Activated T-helper 9 cell treated with anti-CD3 and anti-CD28 coated beads, Interleukin-2, amount 50 U/mL, for 16 hours (primary cell): ENCODE results near the gene ANKRD10.
A peak's percentile ranks its signal among the peaks of the same experiment; 100 is the strongest.
"Not testable (repeated sequence)": the region's sequence is repeated elsewhere in the genome, so short reads cannot be mapped to it uniquely, and the experiment has no call there.

Experiments
- DNase-seq: peaks from one replicate; pipeline ENCODE4 v3.0.0-alpha.2; 2020; ENCODE audit warnings: low read depth

ANKRD10 gene

DNA sequence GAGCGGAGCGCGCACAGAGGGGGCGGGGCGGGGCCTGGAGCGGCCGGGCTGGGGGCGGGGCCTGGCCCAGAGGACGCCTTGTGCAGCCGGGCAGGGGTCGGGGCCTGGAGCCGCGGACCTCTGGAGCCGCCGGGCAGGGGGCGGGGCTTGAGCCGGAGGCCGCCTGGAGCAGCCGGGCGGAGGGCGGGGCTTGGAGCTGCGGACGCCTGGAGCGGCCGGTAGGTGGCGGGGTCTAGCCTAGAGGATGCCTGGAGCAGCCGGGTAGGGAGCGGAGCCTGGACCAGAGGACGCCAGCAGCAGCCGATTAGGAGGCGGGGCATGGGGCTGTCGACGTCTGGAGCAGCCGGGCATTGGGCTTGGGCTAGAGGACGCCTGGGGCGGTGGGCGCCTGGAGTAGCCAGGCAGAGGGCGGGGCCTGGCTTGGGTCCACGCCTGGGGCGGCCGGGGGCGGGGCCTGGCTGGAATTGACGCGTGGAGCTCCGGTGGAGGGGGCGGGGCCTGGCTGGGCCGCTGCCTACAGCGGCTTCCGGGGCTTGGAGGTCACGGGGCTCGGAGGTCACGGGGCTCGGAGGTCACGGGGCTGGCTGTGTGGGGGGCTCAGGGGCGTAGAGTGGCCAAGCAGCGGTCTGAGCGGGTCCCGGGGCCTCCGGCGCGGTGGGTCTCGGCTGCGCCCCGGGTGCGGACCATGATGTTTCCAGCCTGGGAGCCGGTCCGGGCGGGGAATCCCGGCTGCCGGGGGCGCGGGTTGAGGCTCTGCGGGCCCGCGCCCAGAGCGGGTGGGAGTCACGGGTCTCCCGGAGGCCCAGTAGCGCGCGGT is at the start of gene ANKRD10:
TSS of gene ANKRD10 (minus strand) at position 13 of the 817 bp plus-strand sequence. CDS start 135 bp downstream, outside the sequence.
- peak; percentile 89 for DNase-seq

DNA sequence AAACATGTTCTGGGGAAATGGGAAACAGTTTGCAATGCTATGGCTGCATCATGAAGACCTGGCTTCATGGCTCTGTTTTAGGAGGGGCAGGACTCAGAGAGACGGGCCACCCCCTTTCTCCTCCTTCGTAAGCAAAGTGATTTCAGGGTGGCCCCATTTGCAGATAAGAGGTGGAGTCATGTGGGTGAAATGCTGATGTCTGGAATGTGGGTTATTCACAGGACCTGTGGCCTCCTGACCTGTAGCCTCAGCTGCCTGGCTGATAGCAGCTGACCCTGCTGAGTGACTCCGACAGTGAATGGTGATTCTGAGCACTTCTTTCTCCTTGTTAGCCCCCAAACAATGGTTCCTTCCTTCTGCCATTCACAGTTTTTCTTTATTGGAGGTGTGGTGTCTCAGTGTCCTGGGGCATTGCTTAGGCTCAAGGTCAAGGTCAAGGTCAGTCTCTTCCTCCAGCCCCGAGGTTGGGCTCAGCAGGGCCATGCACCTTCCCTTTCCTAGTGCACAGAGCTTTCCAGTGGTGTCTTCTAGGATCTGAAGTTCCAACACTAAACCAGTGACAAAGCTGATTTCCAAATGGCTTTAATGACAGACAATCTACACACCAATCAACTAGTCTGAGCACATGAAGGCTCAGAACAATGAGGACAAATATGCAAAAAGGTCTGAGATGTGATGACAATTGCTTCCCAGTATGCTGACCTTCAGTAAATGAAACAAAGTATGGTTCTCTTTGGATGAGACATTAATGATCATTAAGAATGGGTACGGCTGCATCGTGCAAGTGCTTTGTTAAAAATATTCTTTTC is 49.6 kb upstream of the ANKRD10 start:
- DNase-seq, result no peak

DNA sequence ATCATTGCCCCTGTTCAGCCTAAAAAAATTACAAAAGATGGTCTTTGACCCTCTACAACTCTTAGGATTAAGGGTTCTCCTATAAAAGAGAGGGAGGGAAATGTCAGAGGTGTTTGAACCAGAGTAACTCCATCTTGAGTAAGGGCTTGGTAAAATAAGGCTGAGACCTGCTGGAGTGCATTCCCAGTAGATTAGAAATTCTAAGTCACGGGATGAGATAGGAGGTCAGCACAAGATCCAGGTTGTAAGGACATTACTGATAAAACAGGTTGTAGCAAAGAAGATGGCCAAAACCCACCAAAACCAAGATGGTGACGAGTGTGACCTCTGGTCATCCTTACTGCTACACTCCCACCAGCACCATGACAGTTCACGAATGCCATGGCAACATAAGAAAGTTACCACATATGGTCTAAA is 48.7 kb upstream of the ANKRD10 start:
- DNase-seq, result no peak

DNA sequence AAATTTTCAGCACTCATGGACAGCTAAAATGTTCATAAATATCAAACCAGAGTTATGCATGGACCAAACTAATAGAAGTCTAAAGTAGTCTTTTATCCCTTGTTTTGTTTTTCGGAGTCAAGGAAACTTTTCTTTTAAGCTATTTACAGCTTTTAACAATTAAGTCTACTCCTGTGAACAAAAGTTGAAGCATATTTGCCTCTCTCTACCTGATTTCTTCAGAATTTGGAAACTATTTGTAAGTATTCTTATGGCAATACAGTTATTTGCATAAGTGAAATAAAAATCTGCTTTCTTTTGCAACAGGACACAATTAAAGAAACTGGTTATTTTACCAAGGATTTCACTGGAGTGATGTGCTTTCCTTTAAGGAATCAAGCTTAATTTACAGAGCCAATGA is 47.1 kb upstream of the ANKRD10 start:
- no peak for DNase-seq

DNA sequence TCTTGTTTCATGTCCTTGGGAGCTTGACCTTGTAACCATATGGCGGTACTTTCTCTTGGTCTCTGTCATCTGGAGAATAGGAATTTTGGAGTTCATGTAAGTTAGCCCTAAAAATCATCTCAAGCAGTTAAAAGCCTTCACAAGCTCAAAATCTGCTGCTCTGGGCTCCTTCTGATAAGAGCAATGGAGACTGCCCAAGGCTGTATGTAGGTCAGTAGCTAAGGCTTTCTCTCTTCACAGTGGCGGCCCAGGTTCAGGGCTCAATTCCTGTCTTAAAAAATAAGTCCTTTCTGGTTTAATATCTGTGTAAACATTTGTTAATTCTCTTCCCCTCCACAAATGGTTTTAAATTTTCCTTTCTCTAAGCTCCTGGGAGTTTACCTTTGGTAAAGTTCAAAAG is 45.3 kb upstream of the ANKRD10 start:
- no peak for DNase-seq

DNA sequence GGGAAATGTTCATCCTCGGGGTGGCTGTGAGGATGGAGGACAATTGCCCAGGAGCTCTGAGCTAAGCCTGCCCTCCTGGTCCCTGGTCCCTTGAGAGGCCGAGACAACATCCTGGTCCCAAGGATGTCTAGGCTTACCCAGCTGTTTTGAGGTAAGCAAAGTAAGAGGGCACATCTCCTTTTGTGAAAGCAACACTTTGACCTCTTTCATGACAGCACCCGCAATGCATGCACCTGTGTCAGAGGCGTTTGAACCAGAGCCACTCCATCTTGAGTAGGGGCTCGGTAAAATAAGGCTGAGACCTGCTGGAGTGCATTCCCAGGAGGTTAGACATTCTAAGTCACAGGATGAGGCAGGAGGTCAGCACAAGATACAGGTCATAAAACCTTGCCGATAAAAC is 43.1 kb upstream of the ANKRD10 start:
- no peak for DNase-seq

DNA sequence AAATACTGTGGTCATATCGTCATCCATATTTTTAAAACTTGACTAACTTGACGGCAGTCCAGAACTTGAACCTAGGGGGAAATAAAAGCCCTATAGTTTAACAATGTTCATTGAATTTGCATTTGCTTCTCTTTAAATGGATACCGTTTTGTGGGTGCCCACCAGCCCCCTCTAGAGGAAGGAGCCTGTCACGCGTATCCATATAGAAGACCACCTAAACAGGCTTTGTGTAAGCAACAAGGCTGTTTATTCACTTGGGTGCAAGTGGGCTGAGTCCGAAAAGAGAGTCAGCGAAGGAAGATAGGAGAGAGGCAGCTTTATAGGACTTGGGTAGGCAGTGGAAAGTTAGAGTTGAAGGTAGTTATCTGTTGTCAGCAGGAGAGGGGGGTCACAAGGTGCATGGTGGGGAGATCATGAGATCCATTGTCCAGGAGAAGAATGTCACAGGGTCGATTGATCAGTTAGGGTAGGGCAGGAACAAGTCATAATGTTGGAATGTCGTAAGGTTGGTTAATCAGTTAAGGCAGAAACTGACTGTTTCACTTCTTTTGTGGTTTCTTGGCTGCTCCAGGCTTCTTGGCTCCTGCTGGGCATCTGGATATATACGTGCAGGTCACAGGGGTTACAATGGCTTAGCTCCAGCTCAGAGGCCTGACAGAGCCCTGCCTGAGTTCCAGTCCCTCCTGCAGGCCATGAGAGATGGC is 42.5 kb upstream of the ANKRD10 start:
- DNase-seq, result no peak

DNA sequence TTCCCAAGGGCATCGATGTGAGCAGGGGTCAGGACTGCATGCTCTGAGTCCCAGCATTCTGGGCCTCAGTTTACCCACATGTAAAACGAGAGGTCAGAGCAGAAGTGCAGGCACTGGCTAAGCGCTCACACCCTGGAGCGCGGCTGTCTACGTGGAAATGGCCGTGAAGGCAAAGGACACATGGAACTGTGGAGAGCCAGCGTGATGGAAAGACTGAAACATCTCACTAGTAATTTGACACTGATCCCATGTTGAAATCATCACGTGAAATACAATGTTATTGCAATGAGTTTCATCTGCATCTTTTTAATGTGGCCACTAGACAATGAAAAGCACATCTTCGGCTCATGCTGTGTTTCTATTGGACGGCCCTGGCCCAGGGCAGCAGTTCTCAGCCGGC is 41.3 kb upstream of the ANKRD10 start:
- DNase-seq, result not testable (repeated sequence)

DNA sequence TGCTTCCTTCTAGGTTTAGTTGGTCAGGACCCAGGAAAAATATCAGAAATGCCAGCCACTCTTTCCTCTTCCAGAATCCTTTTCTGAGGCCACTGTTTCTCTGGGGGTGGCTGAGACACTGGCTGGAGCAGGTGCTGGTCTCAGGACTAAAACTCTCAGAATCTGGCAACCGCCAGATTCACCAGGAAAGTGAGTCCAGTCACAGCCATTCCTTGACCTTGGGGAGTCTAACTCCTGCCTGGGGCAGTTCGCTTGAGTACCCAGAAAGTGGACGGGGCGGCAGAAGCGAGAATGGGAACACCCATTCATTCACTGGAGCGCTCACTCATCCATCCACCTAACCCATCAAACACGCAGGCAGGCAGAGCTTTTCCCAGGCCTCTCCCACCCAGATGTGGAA is 40.7 kb upstream of the ANKRD10 start:
- not testable (repeated sequence) for DNase-seq

DNA sequence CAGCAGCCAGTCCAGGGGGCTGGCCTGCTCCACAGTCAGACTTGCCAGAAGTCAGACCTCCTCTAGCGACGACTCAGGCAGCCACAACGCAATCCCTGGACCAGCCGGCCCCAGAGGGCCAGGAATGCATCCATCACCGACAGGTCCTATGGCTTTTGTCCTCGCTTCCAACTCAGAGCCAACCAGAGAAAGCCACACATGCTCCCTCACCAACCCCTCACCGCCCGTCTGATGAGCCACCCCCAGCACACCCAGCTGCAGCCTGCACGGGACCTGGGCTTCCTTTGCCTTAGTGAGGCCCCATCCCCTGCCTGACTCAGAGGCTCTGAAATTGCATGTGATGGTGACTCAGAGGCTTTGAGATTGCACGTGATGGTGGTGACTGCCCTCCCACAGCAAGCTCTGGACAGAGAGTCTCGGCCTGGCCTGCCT is 40.2 kb upstream of the ANKRD10 start:
- DNase-seq, result peak; percentile 19

DNA sequence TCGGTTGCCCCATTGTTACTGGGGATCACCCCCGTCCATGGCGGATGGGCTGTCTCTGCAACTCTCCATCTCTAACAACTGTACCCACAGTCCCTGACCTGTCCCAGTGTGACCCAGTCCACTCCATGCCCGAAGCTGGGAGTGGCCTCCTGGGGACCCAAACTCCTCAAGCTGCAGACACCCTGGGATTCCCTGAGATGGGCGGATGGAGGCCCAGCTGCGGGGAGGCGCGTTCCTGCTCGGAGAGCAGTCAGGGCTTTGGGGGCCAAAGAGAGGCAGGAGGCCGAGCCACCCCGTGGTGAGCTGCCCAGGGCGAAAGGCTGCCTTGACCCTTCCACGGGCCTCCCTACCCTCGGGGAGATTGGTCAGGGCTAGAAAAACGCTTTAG is 39.7 kb upstream of the ANKRD10 start:
- not testable (repeated sequence) for DNase-seq

DNA sequence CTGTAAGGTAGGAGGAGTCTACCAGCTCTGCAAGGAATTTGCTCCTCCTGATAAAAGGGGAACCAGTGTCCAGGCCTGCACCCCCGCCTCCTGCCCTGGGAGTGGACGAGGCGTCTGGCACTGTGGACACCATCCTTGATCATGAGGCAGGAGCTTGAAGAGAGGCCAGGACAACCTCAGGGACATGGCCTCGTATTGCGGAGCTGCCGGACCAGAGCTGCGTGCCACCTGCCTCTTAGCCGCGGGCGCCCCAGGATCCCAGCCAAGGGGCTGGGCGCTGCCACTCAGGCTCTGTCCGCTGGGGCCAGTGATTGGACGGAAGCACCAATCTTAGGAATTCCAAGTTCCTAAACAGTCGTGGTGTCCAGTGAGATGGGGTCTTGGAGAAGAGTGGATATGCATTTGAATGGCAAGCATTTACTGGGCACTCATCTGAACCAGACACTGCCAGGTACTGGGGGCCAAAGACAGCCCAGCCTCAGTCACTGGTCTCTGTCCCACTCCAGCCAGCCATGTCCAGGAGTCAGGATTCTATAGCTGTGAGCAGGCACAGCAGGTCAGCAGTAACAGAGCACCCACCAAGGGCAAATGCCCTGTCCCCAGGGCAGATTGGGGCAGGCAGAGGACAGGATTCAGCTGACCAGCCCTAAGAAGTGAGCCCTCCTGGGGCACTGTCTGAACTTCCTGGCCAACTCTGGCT is 39.1 kb upstream of the ANKRD10 start:
- no peak for DNase-seq

DNA sequence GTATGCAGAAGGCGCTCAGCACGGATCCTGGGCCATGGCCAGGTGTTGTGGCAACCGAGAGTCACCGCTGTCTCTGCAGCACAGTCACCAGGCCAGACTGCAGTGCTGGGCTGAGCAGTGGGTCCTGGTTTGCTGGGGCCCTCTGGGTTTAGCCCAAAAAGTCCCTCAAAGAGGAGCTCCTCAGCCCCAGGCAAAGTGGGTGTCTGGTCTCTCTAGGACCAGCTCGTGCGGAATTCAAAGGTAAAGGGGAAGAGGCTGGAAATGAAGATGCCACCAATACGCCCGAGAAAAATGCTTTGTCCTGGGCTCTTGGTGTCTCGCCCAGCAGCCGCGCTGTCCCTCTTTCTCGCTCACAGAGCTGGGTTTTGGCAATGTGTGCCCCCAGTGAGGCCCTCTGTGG is 38.5 kb upstream of the ANKRD10 start:
- no peak for DNase-seq

DNA sequence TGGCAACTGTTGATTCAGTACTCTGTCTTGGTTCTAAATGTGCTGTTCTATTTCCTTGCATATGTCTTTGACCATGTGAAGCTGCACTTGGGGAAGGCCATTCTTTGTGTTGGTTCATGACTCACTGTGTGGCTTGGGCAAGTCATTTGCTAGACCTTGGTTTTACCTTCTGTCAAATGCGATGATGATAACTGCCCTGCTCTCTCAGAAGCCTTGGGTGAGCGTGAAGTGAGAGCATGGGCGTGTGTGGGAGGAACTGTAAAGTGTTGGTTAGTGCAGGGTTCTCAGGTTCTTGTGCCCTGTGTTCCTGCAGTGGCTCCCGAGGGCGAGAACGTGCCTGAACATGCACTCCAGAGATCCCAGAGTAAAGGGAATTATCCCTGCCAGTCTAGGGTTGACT is 37.3 kb upstream of the ANKRD10 start:
- not testable (repeated sequence) for DNase-seq

DNA sequence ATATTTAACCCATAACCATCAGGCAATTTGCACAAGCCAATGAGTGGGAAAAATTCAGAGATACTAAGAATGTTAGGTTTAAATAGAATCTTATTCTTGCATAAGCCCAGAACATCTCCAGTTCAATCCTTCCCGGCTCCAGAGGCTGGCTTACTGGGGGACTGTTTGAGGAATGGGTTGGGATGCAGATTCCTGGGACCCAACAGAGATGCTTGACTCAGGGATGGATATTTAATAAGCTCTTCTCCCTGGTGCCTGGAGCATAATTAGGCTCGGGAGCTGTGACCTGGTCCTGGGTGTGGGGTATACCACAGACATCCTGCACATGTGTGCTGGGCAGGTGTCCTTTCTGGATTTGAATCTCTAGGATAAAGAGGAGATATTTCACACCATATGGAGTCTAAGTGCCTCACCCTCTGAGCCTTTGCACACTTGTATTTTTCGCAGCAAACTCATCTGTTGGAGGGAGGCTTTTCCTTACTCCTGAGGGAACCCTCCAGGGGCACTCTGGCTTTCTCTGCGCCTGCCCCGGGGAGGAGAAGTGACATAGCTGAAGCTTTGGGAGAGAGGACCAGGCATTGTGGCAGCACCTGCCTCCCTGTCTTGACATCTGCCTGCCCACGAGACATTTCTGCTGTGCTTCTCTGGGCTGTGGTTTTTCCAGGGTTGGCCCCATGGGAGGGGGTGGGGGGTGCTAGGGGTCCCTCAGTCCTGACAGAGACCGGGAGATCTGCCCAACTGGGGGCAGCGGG is 36.1 kb upstream of the ANKRD10 start:
- no peak for DNase-seq

DNA sequence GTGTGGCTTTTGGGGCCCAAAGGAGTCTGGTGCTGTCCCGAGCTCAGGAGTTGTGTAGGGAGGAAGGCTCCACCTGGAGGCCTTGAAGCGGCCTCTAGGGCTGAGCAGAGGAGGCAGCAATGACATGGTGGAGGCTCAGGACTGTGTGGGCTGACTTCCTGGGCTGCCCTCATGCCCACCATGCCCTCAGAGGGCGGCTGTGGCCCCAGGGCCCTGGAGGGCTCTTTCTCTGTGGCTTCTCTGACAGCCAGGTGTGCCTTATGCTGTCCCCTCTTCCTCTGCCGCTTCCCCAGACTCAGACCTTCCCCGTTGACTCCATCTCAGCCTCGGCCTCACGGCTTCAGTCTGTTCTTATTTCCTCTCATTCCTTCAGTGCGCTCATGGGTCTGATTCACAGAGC is 35.5 kb upstream of the ANKRD10 start:
- no peak for DNase-seq

DNA sequence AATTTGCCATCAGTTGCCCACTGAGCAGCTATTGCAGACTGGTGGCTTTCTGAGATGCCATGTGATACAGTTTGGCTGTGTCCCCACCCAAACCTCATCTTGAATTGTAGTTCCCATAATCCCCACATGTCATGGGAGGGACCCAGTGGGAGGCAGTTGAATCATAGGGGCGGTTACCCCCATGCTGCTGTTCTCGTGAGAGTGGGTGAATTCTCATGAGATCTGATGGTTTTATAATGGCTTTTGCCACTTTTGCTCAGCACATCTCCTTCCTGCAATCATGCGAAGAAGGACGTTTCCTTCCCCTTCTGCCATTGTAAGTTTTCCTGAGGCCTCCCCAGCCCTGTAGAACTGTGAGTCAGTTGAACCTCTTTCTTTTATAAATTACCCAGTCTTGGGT is 34.8 kb upstream of the ANKRD10 start:
- no peak for DNase-seq

DNA sequence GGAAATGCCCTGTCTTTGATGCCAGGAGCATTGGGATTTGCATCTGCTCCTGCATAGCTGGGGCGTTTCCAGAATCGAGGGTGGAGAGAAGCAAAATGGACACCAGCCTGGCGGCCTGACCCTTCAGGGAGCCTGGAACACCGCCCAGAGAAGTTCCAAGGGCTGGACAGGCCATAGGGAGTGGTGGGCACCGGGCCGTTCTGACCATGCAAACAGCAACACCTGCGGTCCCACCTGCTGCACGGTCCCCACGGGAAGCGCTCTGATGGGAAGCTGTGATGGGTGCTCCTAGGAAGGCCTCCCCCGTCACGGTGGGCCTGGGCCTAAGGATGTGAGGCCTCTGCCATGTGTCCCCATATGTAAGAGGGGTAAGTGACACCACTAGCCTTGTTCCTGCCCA is 34.2 kb upstream of the ANKRD10 start:
- no peak for DNase-seq

DNA sequence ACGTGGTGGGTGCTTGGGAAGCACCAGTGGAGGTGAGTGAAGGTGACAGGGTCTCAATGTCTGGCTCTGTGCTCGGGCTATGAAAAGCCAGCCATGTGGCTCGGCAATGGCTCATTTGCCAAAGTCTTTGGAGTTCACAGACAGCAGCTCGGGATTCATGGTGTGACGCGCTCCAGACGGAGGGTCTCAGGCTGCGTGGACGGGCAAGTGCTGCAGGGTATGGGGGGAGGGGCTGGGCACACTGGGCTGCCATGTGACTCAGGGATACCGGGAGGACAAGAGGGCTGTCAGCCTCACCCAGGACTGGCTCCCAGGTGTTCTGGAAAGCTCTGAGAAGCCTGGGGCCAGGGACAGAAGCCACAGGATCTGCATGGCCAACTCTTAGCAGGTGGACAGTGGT is 32.5 kb upstream of the ANKRD10 start:
- not testable (repeated sequence) for DNase-seq

DNA sequence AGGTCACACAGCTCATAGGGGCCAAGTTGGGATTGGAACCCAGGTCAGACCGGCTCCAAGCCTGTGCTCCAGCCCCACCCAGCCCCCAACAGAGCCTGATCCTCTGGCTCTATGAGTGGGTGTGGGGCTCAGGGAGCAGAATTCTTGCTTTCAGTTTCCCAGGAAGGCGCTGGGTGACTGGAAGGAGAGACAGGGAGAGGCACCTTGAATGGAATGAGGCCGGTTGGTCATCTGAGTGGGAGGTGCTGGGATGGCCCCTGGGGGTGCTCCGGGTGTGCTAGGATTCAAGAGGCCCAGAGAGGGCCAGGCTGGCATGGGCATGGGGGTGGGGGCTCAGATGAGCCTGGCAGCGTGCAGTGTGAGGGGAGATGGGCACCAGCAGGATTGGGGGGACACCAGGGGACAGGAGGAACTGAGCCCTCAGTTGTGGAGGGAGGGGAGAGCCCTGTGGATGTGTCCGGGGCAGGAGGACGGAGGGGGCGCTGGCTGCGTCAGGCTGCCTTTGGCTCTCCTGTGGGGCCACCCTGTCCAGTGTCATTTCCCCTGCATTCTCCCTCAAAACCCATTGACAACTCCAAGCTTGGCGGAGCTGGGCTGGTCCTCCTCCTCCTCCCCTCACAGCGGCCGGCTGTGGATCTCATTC is 31.2 kb upstream of the ANKRD10 start:
- DNase-seq, result no peak
